Tibial nerve (tissue), 4 donors: Measurements from ENCODE around the gene INSM1.

Experiments used
- EP300 ChIP-seq, 2 donors: sonication (generic); formaldehyde crosslinking; IDR thresholded peaks; one replicate each; pipeline ENCODE4 v1.6.1; 2017; ENCODE audit warnings: antibody characterized with exemption in 2 of 2, mild to moderate bottlenecking in 1 of 2
- POLR2A ChIP-seq, 2 donors: fragments of 450-650 bp; IDR thresholded peaks; one replicate each; pipeline ENCODE4 v1.6.1; 2017; ENCODE audit warnings: antibody characterized with exemption in 2 of 2, mild to moderate bottlenecking in 2 of 2, moderate library complexity in 2 of 2
- TF ChIP-seq, protein P1 (sequence below), 5 experiments: fragments of 200-600 bp in 3 of 5; fragments of 450-650 bp in 2 of 5; sonication (generic) in 3 of 5; IDR thresholded peaks; one replicate each; pipeline ENCODE4 v1.5.1; 2016 to 2019; ENCODE audit warnings: antibody characterized with exemption in 5 of 5, mild to moderate bottlenecking in 3 of 5, moderate library complexity in 2 of 5

DNA sequence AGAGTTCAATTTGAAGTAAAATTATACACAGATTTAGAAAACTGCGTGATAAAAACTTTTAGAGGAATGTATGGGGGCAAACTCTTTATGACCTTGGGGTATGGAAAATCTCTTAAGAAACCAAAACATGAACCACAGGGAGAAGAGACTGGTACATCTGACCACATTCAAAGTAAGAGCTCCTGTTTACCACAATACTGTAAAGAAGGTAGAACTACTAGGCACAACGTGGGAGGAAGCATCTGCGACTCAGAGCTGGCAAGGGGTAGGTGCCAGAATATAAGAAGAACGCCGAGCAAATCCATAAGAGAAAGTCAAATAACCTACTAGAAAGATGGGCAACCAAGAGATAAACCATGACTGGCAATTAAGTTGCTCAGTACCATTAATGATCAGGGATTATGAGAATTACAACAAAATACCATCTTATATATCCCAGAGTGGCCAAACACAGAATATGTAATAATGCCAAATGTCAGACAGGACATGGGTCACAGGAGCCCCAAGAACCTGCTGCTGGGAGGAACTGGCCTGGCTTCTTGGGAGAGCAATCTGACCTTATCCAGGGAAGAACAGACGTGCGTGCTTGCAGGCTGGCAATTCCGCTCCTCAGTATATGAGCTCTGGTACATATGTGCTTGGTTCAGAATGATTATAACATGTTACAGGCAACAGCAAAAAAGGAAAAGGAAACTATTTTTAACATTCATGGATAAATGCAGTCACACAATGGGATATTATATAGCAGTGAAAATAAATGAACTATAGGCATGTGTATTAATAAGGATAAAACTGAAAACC lies 50.2 kb downstream of the INSM1 start:
- TF ChIP-seq, protein P1, sequence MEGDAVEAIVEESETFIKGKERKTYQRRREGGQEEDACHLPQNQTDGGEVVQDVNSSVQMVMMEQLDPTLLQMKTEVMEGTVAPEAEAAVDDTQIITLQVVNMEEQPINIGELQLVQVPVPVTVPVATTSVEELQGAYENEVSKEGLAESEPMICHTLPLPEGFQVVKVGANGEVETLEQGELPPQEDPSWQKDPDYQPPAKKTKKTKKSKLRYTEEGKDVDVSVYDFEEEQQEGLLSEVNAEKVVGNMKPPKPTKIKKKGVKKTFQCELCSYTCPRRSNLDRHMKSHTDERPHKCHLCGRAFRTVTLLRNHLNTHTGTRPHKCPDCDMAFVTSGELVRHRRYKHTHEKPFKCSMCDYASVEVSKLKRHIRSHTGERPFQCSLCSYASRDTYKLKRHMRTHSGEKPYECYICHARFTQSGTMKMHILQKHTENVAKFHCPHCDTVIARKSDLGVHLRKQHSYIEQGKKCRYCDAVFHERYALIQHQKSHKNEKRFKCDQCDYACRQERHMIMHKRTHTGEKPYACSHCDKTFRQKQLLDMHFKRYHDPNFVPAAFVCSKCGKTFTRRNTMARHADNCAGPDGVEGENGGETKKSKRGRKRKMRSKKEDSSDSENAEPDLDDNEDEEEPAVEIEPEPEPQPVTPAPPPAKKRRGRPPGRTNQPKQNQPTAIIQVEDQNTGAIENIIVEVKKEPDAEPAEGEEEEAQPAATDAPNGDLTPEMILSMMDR (IDR thresholded peaks at IDR 0.05): no peak
- TF ChIP-seq EP300 (IDR thresholded peaks at IDR 0.05) (no peak), POLR2A (IDR thresholded peaks at IDR 0.05) (no peak)
